WI38 (cell line): ENCODE results near the gene AFF3.

ENCODE experiments used
- H3K4me3 ChIP-seq: 2 replicates; pipeline ENCODE4 v1.5.1; 2011; ENCODE audit warnings: low read depth, mild to moderate bottlenecking, control low read depth, low read length
- CTCF ChIP-seq: IDR thresholded peaks from 2 replicates; pipeline ENCODE4 v1.5.1; 2012; ENCODE audit warnings: low read depth, mild to moderate bottlenecking, control low read depth, low read length

Gene AFF3

DNA sequence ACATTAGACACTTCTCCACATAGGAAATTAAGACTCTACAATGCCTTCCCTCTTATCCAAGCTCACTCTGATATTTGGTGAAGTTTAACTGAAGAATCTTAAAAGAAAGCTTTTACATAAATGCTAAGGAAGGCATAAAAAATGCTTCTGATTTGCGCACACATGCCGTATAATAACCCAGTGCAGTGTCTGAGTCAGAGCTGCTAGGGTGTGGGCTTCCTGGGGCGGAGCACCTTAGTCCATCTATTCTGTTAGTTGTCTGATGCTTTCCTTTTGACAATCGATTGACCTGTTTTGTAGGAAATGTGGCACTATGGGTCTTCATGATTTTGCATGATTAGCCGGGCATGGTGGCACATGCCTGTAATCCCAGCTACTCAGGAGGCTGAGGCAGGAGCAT is 231.5 kb downstream of the AFF3 start:
- no peak for TF ChIP-seq CTCF
- no peak overlapping the region for H3K4me3 ChIP-seq

DNA sequence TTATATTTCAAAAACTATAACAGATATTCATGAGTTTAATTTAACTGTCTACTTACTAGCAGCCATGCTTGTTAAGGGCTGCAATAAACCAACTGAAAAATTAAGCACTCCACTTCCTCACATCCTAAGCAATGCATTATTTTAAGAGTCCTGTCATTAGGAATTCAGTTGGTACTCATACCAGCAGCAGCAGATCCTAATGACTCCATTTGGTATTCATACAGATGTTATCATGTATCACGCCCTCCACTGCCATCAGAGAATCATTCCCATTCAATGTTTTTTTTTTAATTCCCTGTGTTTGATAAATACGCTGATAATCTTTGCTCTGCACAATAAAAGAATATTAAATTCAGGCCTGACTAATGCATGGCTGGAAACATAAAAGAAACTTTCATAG is 236.8 kb downstream of the AFF3 start:
- H3K4me3 ChIP-seq = no peak overlapping the region
- no peak for TF ChIP-seq CTCF

GRCh38 chr2:99905025-99905424 is 237.4 kb downstream of the AFF3 start:
- TF ChIP-seq CTCF = no peak
- no peak overlapping the region for H3K4me3 ChIP-seq

- H3K4me3 ChIP-seq = no peak overlapping the region
- no peak for TF ChIP-seq CTCF
Observed at GRCh38 chr2:99903981-99904380, 238.4 kb downstream of the AFF3 start.

DNA sequence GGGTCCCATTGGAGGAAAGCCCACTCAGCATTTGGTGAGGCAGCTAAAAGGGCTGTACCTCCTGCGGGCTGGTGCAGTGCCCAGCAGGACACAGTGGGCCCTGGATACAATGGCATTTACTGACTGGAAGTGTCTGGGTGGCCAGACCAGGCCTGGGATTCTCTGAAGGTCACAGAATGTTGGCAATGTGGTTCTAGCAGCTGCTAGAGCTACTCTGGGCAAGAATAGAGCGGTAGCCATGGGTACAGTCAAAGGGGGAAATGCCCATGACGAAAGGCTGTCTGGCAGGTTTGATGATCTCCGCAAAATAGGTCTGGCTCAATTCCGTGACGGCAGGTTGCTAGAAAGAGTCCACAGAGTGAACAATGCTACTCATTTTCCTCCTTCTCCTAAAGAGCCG is 241.8 kb downstream of the AFF3 start:
- H3K4me3 ChIP-seq = no peak overlapping the region

GRCh38 chr2:99899882-99900281 is 242.5 kb downstream of the AFF3 start:
- no peak for TF ChIP-seq CTCF
- H3K4me3 ChIP-seq = no peak overlapping the region

More for the DNA sequence above, 241.8 kb downstream of the AFF3 start:
- TF ChIP-seq CTCF = no peak

DNA sequence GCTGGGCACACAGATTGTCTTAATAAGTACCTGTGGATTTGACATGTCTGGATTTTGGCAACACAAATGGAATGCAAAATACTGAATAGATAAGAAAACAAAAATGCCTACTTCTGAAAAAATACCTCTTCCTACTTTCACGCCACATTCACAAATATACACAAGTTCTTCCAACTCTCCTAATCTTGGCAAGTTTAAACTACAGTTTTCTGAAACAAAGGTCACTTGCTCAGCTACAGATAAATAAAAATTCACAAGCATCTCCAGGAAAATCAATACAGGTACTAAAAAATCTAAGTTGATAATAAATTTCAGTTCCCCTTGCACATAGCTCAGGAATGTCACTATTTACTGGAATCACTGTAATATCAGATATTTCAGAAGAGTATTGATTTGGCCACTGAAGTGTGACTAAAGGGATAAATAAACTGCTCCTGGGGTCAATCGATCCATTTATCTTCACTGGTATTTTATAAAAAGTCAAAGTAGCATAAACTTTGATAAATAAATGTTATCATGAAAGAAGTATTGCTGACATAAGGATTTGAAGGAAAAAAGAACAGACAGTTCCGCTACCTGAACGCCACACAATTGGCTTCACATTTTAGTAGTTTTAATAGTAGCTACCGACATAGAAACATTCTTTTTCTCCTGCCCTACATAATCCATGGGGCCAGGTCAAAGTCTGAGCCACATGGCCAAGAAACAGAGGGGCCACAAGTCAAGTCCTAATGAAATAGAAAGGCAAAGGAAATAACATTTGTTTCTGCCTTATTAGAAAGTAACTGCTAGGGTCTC is 243.1 kb downstream of the AFF3 start:
- no peak for TF ChIP-seq CTCF
- H3K4me3 ChIP-seq = no peak overlapping the region
